ENCODE results near the gene TUBB2B.

- TF ChIP-seq RAD21 (IDR thresholded peaks at IDR 0.05; ENCODE audit: low read depth) (no peak), EP300 (IDR thresholded peaks at IDR 0.05; ENCODE audit: borderline replicate concordance) (no peak), CEBPB (IDR thresholded peaks at IDR 0.05) (no peak), TCF12 (IDR thresholded peaks at IDR 0.05; ENCODE audit: low read depth) (no peak), MAX (IDR thresholded peaks at IDR 0.05) (no peak), TEAD4 (IDR thresholded peaks at IDR 0.05) (no peak), EGR1 (IDR thresholded peaks at IDR 0.05) (no peak), YY1 (IDR thresholded peaks at IDR 0.05; ENCODE audit: low read depth) (no peak)
- TF ChIP-seq, protein P1, sequence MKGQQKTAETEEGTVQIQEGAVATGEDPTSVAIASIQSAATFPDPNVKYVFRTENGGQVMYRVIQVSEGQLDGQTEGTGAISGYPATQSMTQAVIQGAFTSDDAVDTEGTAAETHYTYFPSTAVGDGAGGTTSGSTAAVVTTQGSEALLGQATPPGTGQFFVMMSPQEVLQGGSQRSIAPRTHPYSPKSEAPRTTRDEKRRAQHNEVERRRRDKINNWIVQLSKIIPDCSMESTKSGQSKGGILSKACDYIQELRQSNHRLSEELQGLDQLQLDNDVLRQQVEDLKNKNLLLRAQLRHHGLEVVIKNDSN (IDR thresholded peaks at IDR 0.05), result no peak
These were observed 46.3 kb downstream of the TUBB2B start for GRCh38 chr6:3181105-3181504.

All from Ishikawa (cell line).